ENCODE measurements around the gene KLF3.

KLF3 gene

DNA sequence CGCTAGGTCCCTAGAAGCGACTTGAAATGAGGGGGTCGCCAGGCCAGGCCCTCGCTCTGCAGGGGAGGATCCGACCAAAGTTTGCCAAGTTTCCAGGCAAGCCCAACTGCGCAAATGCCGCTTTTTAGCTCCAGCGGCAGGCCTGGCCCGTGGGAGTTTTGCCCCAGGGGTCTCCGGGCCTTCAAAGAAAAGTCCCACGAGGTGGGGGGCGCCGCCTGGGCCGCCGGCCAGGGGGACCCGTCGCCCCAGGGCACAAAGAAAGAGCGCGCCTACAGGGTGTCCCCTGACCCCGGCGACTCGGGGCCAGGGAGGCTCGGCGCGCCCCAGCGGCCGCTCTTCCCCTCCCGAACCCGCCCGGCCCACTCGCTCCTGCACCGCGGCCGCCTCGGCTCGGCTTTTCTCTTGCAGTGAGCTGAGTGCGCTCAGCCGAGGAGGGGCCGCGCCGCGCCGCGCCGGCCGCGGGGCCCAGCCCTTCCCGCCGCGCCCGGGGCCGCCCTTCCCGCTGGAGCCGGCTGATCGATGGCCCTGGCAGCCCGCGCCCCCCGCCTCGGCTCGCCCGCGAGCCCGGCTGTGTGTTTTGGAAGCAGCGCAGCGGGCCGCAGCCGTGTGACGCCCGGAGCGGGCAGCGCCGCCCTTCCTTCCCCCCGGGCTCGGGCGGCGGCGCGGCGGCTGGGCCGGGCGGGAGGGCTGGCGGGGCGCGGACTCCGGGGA lies 754 bp upstream of the KLF3 start:
- peak overlapping the region; percentile 63 for H3K4me3 ChIP-seq (ENCODE audit: low read depth, low read length)
- DNase-seq (ENCODE audit: low read depth), result no peak
- TF ChIP-seq, protein P1, sequence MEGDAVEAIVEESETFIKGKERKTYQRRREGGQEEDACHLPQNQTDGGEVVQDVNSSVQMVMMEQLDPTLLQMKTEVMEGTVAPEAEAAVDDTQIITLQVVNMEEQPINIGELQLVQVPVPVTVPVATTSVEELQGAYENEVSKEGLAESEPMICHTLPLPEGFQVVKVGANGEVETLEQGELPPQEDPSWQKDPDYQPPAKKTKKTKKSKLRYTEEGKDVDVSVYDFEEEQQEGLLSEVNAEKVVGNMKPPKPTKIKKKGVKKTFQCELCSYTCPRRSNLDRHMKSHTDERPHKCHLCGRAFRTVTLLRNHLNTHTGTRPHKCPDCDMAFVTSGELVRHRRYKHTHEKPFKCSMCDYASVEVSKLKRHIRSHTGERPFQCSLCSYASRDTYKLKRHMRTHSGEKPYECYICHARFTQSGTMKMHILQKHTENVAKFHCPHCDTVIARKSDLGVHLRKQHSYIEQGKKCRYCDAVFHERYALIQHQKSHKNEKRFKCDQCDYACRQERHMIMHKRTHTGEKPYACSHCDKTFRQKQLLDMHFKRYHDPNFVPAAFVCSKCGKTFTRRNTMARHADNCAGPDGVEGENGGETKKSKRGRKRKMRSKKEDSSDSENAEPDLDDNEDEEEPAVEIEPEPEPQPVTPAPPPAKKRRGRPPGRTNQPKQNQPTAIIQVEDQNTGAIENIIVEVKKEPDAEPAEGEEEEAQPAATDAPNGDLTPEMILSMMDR (IDR thresholded peaks at IDR 0.05; ENCODE audit: control insufficient read depth, extremely low read depth, insufficient read depth), result no peak

DNA sequence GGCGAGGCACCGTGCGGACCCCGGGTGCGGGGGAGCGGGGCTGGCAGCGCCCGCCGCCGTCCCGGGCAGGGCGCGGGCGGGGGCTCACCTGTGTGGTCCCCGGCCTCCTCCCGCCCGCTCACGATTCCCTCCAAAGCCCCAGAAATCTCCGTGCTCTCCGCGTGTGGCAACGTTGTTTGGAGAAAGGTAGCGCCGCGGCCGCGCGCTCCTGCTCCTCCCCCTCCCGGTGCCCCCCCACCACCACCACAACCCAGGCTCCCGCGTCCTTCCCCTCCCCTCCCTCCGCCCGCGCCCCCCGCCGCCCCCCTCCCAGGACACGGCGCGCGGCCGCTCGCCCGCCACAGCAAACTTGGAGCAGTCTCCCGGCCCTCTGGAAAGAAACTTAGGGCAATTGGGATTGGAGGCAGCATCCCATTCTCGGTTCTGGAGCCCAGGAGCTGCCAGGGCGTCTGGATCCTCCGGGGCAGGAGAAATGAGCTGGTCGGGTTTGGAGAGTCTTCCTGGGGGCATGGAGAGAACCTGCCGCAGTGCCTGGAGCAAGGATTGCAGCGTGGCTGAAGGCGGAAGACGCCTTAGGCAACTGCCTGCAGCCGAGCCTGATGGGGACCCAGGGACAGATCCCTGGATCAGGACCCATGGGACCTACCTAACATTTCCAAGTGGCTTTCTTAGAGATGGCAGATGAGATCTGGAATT lies 855 bp downstream of the KLF3 start:
- H3K4me3 ChIP-seq (ENCODE audit: low read depth, low read length), result peak overlapping the region; percentile 70
- no peak for DNase-seq (ENCODE audit: low read depth)
- TF ChIP-seq, protein P1 (IDR thresholded peaks at IDR 0.05; ENCODE audit: control insufficient read depth, extremely low read depth, insufficient read depth), result no peak

DNA sequence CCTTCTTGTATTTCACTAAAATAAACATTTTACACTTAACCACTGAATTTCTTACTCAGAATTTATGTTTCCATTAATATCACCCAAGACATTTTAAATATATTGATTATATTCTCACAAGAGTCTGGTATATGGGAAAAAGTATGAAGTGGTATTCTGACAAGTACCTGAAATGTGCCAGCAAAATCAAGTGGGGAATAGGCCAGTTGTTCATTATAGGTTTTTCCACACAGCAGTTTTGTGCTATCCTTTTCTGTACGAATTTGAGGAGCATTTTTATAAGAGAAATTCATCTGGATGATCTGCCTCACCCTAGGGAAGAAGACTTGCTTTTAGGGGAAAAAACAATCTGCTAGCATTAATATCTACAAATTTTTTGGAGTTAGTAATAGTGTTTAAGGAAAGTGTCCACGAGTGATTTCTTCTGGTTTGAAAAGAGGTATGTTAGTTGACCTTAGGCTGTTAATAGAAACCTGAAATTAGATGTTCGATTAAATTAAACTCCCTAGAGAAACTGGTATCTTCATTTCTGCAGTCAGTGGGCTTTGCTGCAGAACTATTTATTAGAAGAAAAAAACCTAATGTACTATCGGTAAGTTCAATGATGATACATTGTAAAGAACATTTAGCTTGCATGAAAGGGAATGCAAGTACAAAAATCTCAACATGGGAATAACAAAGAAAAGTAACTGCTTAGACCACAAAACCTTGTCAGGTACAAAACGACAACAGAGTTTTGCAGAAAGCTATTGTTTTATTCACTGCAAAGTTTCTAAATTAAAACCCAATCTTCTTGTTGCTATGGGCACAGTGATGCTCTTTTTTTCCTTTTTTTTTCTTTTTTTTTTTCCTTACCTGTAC lies 1.8 kb downstream of the KLF3 start:
- TF ChIP-seq, protein P1 (IDR thresholded peaks at IDR 0.05; ENCODE audit: control insufficient read depth, extremely low read depth, insufficient read depth), result no peak
- peak overlapping the region; percentile 70 for H3K4me3 ChIP-seq (ENCODE audit: low read depth, low read length)
- no peak for DNase-seq (ENCODE audit: low read depth)

DNA sequence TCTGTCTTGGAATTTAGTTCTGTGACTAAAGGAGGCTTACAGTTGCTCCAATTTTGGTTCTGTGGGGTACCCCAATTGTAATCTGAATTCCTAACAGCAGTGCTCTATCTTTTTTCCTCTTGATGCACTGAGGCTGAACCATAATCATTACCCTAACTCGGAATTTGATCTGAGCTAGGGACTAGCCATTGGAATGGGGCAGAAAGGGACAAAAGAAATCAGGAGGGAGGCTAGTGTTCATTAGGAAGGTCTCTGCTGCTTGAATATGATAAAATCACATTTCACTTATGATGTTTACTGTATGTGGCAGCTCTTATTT lies 2.7 kb downstream of the KLF3 start:
- peak overlapping the region; percentile 41 for H3K4me3 ChIP-seq (ENCODE audit: low read depth, low read length)
- DNase-seq (ENCODE audit: low read depth), result no peak
- TF ChIP-seq, protein P1 (IDR thresholded peaks at IDR 0.05; ENCODE audit: control insufficient read depth, extremely low read depth, insufficient read depth), result no peak

DNA sequence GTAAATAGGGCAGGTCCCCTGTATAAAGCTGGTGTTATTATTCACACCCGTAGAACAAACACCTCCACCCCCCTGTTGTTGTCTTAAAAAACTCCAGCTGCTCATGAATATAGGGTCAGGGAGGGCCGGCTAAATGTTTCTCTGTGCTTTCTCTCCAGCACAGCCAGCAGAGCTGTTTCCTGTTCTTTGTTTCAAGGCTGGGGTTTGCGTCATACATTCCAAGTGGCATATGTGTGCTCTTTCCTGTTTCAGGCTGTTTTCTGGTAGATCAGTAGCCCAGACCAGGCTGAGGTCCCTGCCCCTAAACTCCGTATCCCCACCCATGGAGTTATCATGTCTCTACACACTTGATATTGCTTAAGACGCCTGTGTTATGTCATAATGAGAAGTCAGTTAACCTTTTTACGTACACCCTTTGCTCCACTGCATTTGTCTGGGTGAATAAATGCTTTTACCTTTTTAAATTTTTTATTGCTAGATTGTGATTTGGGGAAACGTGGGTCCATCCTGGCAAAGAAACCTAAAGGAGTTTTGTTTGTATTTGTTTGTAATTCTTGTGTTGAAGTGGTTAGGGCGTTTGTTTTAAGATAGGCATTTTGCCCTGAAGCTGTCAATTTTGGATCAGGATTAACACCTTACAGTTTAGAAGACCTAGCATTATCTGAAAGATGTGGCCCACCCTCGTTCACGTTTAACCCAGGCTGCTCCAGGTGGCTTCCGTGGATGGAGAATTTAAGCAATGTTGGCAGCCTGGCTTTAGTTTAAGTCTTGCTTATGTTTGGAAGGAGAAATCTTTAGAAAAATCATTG lies 3.3 kb downstream of the KLF3 start:
- peak overlapping the region; percentile 41 for H3K4me3 ChIP-seq (ENCODE audit: low read depth, low read length)
- TF ChIP-seq, protein P1 (IDR thresholded peaks at IDR 0.05; ENCODE audit: control insufficient read depth, extremely low read depth, insufficient read depth), result no peak
- DNase-seq (ENCODE audit: low read depth), result peak; percentile 79

DNA sequence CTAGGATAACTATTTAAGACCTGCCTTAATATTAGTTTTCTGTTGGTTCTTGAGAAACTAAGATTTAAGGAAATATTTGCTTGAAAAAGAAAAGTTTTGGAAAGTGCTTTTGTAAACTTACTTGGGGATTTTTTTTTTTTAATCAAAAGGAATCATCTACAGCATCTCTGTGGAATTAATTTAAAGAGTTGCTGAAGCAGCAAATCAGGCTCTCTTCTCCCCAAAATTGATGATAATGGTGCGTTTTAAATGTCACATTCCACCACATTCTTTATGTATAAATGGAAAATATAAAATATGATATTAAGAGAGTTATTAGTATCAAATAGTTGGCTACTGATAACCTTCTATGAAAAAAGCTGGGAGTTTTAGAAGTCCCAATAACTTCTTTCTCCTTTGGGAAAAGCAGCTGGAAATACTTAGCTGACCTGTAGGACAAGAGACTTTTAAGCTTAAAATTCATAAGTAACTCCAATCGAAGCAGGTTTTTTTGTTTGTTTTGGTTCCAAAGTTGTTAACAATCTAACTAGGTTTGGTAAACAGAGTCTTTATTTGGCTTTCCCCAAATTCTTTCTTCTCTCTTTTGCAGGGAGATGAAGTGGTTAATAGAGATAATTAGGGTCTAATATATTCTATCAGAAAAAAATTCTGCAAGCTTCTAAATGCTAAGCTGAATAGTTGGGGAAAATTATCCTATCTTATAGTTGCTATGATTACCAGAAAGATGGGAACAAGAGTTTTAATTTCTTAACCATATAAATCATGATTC lies 4.4 kb downstream of the KLF3 start:
- H3K4me3 ChIP-seq (ENCODE audit: low read depth, low read length), result no peak overlapping the region
- no peak for DNase-seq (ENCODE audit: low read depth)
- TF ChIP-seq, protein P1 (IDR thresholded peaks at IDR 0.05; ENCODE audit: control insufficient read depth, extremely low read depth, insufficient read depth), result no peak
